ENCODE results near the gene FAM184B. TPM values are rescaled to one million over a fixed set of nuclear protein-coding genes. Genes with fewer than 3 reads are reported as not detected.

Gene FAM184B
- polyA plus RNA-seq, 3 donors, result not detected

GRCh38 chr4:17726911-17727310 is 54.5 kb downstream of the FAM184B start:
- H3K4me2 ChIP-seq (replicated peaks; ENCODE audit: extremely low read depth, low read length, poor library complexity, severe bottlenecking), result no peak overlapping the region

GRCh38 chr4:17723648-17724047 is 57.8 kb downstream of the FAM184B start:
- TF ChIP-seq CTCF (IDR thresholded peaks at IDR 0.05), result no peak
- Histone ChIP-seq H3K36me3 (replicated peaks in 1 of 2; ENCODE audit: control insufficient read depth in 1 of 2, insufficient read depth in 2 of 2, low read length in 2 of 2) (no peaks in the 10 kb centered on the region), H3K4me3 (replicated peaks in 1 of 3; ENCODE audit: low read depth in 2 of 3, low read length in 3 of 3) (no peak overlapping the region), H4K20me1 (ENCODE audit: insufficient read depth, low read length) (no peaks in the 10 kb centered on the region), H3K79me2 (ENCODE audit: insufficient read depth, low read length) (no peaks in the 10 kb centered on the region), H3K4me1 (ENCODE audit: control insufficient read depth in 1 of 2, insufficient read depth in 2 of 2, low read length in 2 of 2) (no peaks in the 10 kb centered on the region), H3K27me3 (ENCODE audit: control insufficient read depth in 2 of 2, insufficient read depth in 2 of 2, low read length in 2 of 2) (no peaks in the 10 kb centered on the region), H3K4me2 (replicated peaks; ENCODE audit: extremely low read depth, low read length, poor library complexity, severe bottlenecking) (no peak overlapping the region), H2AFZ (ENCODE audit: insufficient read depth, low read depth, low read length, poor library complexity, severe bottlenecking) (no peak overlapping the region), H3K27ac (ENCODE audit: low read depth in 1 of 2, low read length in 2 of 2) (no peak overlapping the region), H3K9me3 (replicated peaks in 1 of 2; ENCODE audit: control insufficient read depth in 1 of 2, insufficient read depth in 1 of 2, low read length in 2 of 2) (peaks cover 0 to 12% of the 10 kb centered on the region in 2 donors), H3K9ac (ENCODE audit: insufficient read depth, low read length, poor library complexity, severe bottlenecking) (no peak overlapping the region)
- H3K4me3 Mint-ChIP-seq, result no peak overlapping the region
- 90% methylated on average over 5 of the region's 7 CpGs for WGBS (ENCODE audit: insufficient coverage)
- peaks cover 2 to 19% (median 11%) of the 10 kb centered on the region in 7 donors for H3K9me3 Mint-ChIP-seq
- no peak for DNase-seq
- H3K27ac Mint-ChIP-seq, result no peak overlapping the region
- no peaks in the 10 kb centered on the region for H3K4me1 Mint-ChIP-seq
- H3K27me3 Mint-ChIP-seq (ENCODE audit: low read depth in 3 of 3), result peaks cover 0 to 9% (median 3%) of the 10 kb centered on the region in 3 donors
- H3K36me3 Mint-ChIP-seq, result no peaks in the 10 kb centered on the region
- intact Hi-C loops (cut with micrococcal nuclease), result no loop called here

More at GRCh38 chr4:17726911-17727310, 54.5 kb downstream of the FAM184B start:
- 67% methylated on average over 1 of the region's 2 CpGs for whole genome bisulfite sequencing (ENCODE audit: insufficient coverage)
- Histone ChIP-seq H4K20me1 (ENCODE audit: insufficient read depth, low read length) (no peaks in the 10 kb centered on the region), H2AFZ (ENCODE audit: insufficient read depth, low read depth, low read length, poor library complexity, severe bottlenecking) (no peak overlapping the region), H3K36me3 (replicated peaks in 1 of 2; ENCODE audit: control insufficient read depth in 1 of 2, insufficient read depth in 2 of 2, low read length in 2 of 2) (no peaks in the 10 kb centered on the region), H3K27me3 (ENCODE audit: control insufficient read depth in 2 of 2, insufficient read depth in 2 of 2, low read length in 2 of 2) (no peaks in the 10 kb centered on the region), H3K4me1 (ENCODE audit: control insufficient read depth in 1 of 2, insufficient read depth in 2 of 2, low read length in 2 of 2) (no peaks in the 10 kb centered on the region), H3K4me3 (replicated peaks in 1 of 3; ENCODE audit: low read depth in 2 of 3, low read length in 3 of 3) (no peak overlapping the region), H3K79me2 (ENCODE audit: insufficient read depth, low read length) (no peaks in the 10 kb centered on the region), H3K9ac (ENCODE audit: insufficient read depth, low read length, poor library complexity, severe bottlenecking) (no peak overlapping the region), H3K9me3 (replicated peaks in 1 of 2; ENCODE audit: control insufficient read depth in 1 of 2, insufficient read depth in 1 of 2, low read length in 2 of 2) (peaks cover 0 to 12% of the 10 kb centered on the region in 2 donors), H3K27ac (ENCODE audit: low read depth in 1 of 2, low read length in 2 of 2) (no peak overlapping the region)
- TF ChIP-seq CTCF (IDR thresholded peaks at IDR 0.05), result no peak
- H3K27me3 Mint-ChIP-seq (ENCODE audit: low read depth in 3 of 3), result peaks cover 2 to 7% (median 3%) of the 10 kb centered on the region in 3 donors
- H3K4me3 Mint-ChIP-seq, result no peak overlapping the region
- intact Hi-C loops (cut with micrococcal nuclease), result no loop called here
- H3K27ac Mint-ChIP-seq, result no peak overlapping the region
- DNase-seq, result no peak
- H3K9me3 Mint-ChIP-seq, result peaks cover 13 to 37% (median 19%) of the 10 kb centered on the region in 7 donors
- no peaks in the 10 kb centered on the region for H3K4me1 Mint-ChIP-seq
- no peaks in the 10 kb centered on the region for H3K36me3 Mint-ChIP-seq

Measured in CD14-positive monocyte (primary cell).